Activated T-helper 1 cell treated with anti-CD3 and anti-CD28 coated beads, Interleukin-12 subunit alpha, Interleukin-12 subunit beta, Interleukin-2, Interleukin-4 antibody, amounts not matched to agents 30 ng/mL and 10 ng/mL and 1 ng/mL, durations not matched to agents 14 hours and 24 hours and 36 hours (primary cell): ENCODE data around the gene CAMSAP2. TPM values are rescaled to one million over a fixed set of nuclear protein-coding genes. Genes with fewer than 3 reads are reported as not detected.

Experiments used
- DNase-seq: peaks from one replicate; pipeline ENCODE4 v3.0.0; 2021; ENCODE audit warnings: low spot score
- H3K27ac Mint-ChIP-seq: one replicate; pipeline ENCODE4 v1.8.0; 2021; ENCODE audit warnings: mild to moderate bottlenecking, mixed read lengths
- H3K27me3 Mint-ChIP-seq: one replicate; pipeline ENCODE4 v1.8.0; 2022; ENCODE audit warnings: mild to moderate bottlenecking, moderate library complexity, mixed read lengths; ENCODE audit not compliant: insufficient read depth
- H3K36me3 Mint-ChIP-seq: one replicate; pipeline ENCODE4 v1.8.0; 2021; ENCODE audit warnings: low read depth, mixed read lengths
- H3K4me1 Mint-ChIP-seq: one replicate; pipeline ENCODE4 v1.8.0; 2021; ENCODE audit warnings: low read depth, mixed read lengths
- H3K4me3 Mint-ChIP-seq: one replicate; pipeline ENCODE4 v1.8.0; 2021; ENCODE audit warnings: mild to moderate bottlenecking, moderate library complexity, mixed read lengths
- H3K9me3 Mint-ChIP-seq: one replicate; pipeline ENCODE4 v1.8.0; 2021; ENCODE audit warnings: mixed read lengths
- intact Hi-C: fragments of 100-400 bp; cut with micrococcal nuclease; formaldehyde crosslinking; loops from one replicate; pipeline ENCODE4 v1.15.1; 2024
- total RNA-seq: library from RNA; stranded (reverse); gene quantifications from 2 replicates; pipeline ENCODE4 v1.2.3, GENCODE V29; 2022

CAMSAP2 gene, protein sequence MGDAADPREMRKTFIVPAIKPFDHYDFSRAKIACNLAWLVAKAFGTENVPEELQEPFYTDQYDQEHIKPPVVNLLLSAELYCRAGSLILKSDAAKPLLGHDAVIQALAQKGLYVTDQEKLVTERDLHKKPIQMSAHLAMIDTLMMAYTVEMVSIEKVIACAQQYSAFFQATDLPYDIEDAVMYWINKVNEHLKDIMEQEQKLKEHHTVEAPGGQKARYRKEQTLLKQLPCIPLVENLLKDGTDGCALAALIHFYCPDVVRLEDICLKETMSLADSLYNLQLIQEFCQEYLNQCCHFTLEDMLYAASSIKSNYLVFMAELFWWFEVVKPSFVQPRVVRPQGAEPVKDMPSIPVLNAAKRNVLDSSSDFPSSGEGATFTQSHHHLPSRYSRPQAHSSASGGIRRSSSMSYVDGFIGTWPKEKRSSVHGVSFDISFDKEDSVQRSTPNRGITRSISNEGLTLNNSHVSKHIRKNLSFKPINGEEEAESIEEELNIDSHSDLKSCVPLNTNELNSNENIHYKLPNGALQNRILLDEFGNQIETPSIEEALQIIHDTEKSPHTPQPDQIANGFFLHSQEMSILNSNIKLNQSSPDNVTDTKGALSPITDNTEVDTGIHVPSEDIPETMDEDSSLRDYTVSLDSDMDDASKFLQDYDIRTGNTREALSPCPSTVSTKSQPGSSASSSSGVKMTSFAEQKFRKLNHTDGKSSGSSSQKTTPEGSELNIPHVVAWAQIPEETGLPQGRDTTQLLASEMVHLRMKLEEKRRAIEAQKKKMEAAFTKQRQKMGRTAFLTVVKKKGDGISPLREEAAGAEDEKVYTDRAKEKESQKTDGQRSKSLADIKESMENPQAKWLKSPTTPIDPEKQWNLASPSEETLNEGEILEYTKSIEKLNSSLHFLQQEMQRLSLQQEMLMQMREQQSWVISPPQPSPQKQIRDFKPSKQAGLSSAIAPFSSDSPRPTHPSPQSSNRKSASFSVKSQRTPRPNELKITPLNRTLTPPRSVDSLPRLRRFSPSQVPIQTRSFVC (N-terminal part only)
- 0.83 and 1.3 TPM in 2 replicates for total RNA-seq

DNA sequence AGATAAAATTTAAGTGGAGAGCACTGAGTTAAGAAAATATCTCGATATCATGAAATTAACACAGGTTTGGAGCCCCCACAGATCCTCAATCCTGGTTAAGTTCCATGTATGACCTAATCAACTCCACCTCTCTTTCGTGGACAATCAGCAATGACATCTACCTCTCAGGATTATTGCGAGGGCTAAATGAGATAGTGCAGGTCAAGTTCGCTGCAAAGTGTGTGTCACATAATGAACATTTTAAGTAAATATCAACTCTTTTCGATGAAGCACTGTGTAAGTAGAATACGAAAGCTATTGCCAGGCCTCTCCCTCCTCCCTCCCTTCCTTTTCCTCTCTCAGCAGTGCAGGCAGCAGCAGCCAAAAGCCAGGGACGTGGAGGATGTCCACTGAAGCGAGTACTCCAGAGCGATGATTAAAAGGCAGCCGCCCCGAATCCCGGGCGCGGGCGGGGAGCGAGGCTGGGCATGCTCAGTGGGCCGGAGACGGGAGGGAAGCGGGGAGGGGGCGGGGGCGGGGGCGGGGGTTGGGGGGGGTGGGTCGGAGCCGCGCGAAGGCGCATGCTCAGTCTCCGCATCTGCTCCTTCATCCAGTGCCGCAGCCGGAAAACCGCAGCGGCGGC lies at the start of gene CAMSAP2:
CAMSAP2 (plus strand) TSS at position 567 of the 622 bp plus-strand sequence. CDS start 935 bp downstream, outside the sequence.
- no peaks in the 10 kb centered on the region for H3K9me3 Mint-ChIP-seq
- H3K27ac Mint-ChIP-seq: peak within 1 kb of the TSS; percentile 80
- H3K4me1 Mint-ChIP-seq: peaks cover 23% of the 10 kb centered on the region
- DNase-seq: peak; percentile 52
- H3K27me3 Mint-ChIP-seq: peaks cover 40% of the 10 kb centered on the region
- H3K36me3 Mint-ChIP-seq: no peaks in the 10 kb centered on the region
- H3K4me3 Mint-ChIP-seq: peak within 1 kb of the TSS; percentile 91
- intact Hi-C loops: loop anchor here (2.0 kb wide), 1 partner anchor 110 kb away; no protein-coding TSS in a partner anchor

DNA sequence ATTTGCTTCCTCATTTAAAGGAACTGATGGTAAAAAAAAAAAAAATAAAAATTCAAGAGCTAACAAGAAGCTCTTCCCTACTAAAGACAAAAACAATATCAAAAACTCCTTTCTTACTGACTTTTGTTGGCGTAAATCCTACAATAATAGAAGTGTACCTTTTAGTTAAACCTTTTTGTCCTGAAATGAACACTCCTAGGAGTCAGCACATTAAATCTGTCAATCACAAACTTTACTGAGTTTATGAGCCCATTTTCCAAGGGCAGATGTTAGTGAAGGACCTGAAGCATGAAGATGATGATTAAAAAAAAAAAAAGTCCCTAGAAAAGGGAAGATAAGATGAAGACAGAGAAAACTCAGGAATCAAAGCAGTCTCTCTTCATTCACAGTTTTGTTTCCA lies 46.4 kb upstream of the CAMSAP2 start:
- H3K4me1 Mint-ChIP-seq: no peaks in the 10 kb centered on the region
- H3K27me3 Mint-ChIP-seq: peaks cover 27% of the 10 kb centered on the region
- no peak for DNase-seq
- no peak overlapping the region for H3K4me3 Mint-ChIP-seq
- H3K36me3 Mint-ChIP-seq: no peaks in the 10 kb centered on the region
- H3K27ac Mint-ChIP-seq: no peak overlapping the region
- intact Hi-C loops: no loop called here
- H3K9me3 Mint-ChIP-seq: no peaks in the 10 kb centered on the region

DNA sequence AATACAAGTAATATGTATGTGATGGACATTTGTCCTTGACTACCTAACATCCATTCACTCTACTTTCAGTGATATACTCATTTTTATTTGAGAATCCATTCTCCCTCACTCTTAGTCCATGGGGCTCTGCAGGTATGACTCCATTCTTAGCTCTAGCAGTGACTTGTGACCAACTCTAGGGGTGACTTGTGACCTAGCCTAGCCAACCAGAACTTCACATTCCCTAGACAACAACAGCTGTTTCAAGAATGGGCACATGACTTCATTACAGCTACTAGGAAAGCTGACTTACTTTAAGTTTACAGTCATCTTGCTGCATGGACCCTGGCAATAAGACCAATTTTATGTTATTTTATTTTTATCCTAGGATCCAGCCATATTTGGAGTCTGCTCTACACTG lies 45.4 kb upstream of the CAMSAP2 start:
- Mint-ChIP-seq H3K4me3 (no peak overlapping the region), H3K36me3 (no peaks in the 10 kb centered on the region), H3K4me1 (no peaks in the 10 kb centered on the region), H3K9me3 (no peaks in the 10 kb centered on the region), H3K27me3 (peaks cover 31% of the 10 kb centered on the region), H3K27ac (no peak overlapping the region)
- intact Hi-C loops: no loop called here
- DNase-seq: no peak

DNA sequence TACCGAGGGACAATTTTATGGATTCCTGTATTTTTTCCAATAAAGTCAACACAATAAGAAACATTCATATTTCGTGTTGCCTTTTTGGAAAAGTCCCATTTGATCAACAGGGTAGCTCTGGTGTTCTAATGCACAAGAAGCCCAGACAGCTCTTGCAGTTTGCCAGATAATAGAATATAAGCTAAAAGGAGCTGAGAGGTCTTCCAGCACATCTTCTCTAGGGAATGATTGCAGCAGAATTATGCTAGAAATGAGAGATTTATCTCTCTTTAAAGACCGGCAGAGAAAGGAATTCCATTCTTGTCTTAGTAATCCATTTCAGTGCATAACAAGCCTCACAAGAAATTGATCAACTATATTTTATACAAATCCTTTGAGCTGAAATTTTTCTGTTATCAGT lies 44.0 kb upstream of the CAMSAP2 start:
- Mint-ChIP-seq H3K36me3 (no peaks in the 10 kb centered on the region), H3K4me3 (no peak overlapping the region), H3K27me3 (peaks cover 36% of the 10 kb centered on the region), H3K27ac (no peak overlapping the region), H3K9me3 (no peaks in the 10 kb centered on the region), H3K4me1 (no peaks in the 10 kb centered on the region)
- DNase-seq: no peak
- intact Hi-C loops: no loop called here

DNA sequence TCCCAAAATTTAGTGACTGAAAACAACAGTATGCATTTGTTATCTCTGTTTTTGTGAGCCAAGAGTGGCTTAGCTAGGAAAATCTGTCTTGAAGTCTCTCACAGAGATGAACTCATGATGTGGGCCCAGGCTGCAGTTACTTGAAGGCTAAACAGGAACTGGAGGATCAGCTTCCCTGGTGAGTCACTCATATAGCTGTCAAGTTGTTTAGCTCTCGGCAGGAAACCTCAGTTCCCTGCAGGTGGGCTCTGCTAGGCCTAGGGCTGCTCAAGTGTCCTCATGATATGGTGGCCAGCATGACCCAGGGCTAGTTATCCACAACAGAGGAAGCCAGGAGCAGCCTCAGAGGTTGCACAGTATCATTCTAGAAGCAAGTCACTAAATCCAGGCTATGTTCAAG lies 38.8 kb upstream of the CAMSAP2 start:
- H3K4me1 Mint-ChIP-seq: no peaks in the 10 kb centered on the region
- no peak for DNase-seq
- no peaks in the 10 kb centered on the region for H3K9me3 Mint-ChIP-seq
- H3K36me3 Mint-ChIP-seq: no peaks in the 10 kb centered on the region
- H3K27ac Mint-ChIP-seq: no peak overlapping the region
- peaks cover 29% of the 10 kb centered on the region for H3K27me3 Mint-ChIP-seq
- intact Hi-C loops: no loop called here
- no peak overlapping the region for H3K4me3 Mint-ChIP-seq

DNA sequence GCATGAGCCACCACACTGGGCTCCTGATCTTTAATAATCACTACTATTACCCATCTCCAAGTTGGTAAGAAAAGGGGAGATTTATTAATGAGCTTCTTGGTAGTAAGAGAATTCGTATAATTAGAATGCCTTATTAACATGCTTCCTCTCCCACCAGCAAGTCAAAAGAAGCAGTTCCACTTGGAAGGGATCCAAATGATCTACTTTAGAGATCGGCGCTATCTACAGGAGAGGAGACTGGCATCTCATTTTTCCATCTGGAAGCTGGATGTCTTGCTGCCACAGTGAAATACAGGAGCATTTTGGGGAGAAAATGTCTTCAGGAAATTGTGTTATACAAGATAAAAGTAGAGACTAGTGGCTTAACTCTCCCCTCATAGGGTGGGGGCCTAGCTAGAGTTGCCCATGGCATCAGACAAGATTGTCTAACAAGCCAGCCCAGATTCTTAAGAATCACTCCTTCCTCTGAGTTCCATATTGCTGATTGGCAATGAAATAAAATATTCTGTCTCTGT lies 33.6 kb upstream of the CAMSAP2 start:
- H3K36me3 Mint-ChIP-seq: no peaks in the 10 kb centered on the region
- DNase-seq: no peak
- no peaks in the 10 kb centered on the region for H3K9me3 Mint-ChIP-seq
- no peaks in the 10 kb centered on the region for H3K4me1 Mint-ChIP-seq
- H3K4me3 Mint-ChIP-seq: no peak overlapping the region
- H3K27ac Mint-ChIP-seq: no peak overlapping the region
- H3K27me3 Mint-ChIP-seq: peaks cover 18% of the 10 kb centered on the region
- intact Hi-C loops: no loop called here

DNA sequence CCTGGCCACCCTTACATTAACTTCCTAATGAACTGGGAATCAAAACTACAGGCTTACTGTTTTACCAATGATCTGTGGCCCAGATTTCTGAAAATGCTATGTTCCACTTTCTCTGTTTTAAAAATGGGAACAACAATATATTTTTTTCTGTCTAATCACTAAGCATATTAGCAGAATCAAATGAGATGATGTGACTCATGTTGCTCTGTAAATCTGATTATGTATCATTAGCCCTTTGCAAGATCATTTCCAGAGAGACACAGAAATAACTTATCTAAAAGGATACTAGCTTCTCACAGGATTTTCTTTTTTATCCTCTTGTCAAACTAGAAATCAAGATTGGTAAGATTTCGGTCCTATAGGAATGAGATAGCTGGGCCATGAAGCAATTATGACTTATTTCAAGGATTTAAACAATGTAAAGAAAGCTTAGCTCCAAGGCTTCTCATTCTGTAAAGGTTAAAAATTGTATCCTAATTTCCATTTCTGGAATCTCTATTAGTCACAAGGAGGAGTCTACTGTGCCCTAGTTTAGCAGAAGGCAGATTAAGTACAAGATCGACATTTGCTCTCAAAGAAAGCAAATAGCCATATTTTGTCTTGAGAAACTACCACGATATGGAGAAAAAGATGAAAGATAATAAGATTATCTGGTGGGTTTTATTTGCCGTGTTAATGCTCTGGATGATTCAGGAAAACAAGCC lies 32.4 kb upstream of the CAMSAP2 start:
- DNase-seq: no peak
- Mint-ChIP-seq H3K27me3 (peaks cover 14% of the 10 kb centered on the region), H3K4me3 (no peak overlapping the region), H3K9me3 (no peaks in the 10 kb centered on the region), H3K36me3 (no peaks in the 10 kb centered on the region), H3K27ac (no peak overlapping the region), H3K4me1 (no peaks in the 10 kb centered on the region)
- intact Hi-C loops: no loop called here

DNA sequence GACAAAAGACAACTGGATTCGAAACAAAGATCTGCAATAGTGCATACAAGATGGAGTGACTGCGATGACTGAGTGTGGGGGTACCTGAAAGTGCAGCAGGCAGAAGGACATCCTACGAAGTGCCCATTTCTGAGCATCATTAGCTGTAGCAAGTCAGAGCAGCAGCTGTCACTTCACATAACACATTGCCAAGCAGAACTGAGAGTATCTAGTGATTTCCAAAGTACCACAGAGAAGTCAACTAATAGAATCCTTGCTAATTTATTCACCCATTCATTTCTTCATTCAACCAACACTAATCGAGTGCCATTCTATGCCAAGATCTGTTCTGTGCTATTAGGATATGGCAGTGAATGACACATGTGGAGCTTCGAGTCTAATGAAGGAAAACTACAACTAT lies 31.6 kb upstream of the CAMSAP2 start:
- DNase-seq: no peak
- Mint-ChIP-seq H3K27me3 (peaks cover 9% of the 10 kb centered on the region), H3K4me3 (no peak overlapping the region), H3K4me1 (no peaks in the 10 kb centered on the region), H3K9me3 (no peaks in the 10 kb centered on the region), H3K27ac (no peak overlapping the region), H3K36me3 (no peaks in the 10 kb centered on the region)
- intact Hi-C loops: no loop called here

DNA sequence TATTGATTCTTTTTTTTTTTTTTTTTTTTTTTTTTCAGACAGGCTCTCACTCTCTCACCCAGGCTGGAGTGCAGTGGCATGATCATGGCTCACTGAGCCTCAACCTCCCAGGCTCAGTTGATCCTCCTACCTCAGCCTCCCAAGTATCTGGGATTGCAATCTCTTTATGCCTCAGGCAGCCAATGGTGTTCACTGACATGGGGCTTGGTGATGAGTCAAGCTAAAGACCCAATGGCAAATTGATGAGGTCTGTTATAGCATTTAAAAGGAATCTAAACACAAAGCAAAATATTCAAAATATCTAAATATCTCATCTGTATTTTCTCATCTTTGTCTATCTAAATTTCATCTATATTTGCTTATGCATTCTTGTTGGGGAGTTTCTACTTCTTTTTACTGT lies 30.5 kb upstream of the CAMSAP2 start:
- DNase-seq: no peak
- intact Hi-C loops: no loop called here
- no peaks in the 10 kb centered on the region for H3K9me3 Mint-ChIP-seq
- H3K4me1 Mint-ChIP-seq: no peaks in the 10 kb centered on the region
- H3K27ac Mint-ChIP-seq: no peak overlapping the region
- peaks cover 3% of the 10 kb centered on the region for H3K27me3 Mint-ChIP-seq
- H3K4me3 Mint-ChIP-seq: no peak overlapping the region
- H3K36me3 Mint-ChIP-seq: no peaks in the 10 kb centered on the region

DNA sequence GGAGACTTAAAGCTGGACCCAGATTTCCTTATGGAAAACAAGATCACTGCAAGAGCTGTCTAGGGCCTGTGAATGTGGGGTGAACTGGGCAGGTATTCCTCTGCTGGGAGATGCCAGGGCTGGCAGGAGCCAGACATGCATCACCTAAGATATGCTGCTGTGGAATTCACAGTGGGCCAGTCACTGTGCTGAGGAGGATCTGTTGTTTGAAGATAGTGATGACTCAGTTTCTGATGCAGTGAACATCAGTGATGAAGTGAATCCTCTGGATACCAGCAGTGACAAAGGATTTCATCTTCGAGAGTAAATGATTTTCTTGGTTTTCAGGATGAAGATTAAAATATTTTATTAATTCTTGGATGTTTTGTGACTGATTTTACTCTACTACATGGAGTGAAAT lies 29.9 kb upstream of the CAMSAP2 start:
- DNase-seq: no peak
- Mint-ChIP-seq H3K36me3 (no peaks in the 10 kb centered on the region), H3K9me3 (no peaks in the 10 kb centered on the region), H3K27ac (no peak overlapping the region), H3K4me3 (no peak overlapping the region), H3K4me1 (no peaks in the 10 kb centered on the region), H3K27me3 (peaks cover 3% of the 10 kb centered on the region)
- intact Hi-C loops: no loop called here

DNA sequence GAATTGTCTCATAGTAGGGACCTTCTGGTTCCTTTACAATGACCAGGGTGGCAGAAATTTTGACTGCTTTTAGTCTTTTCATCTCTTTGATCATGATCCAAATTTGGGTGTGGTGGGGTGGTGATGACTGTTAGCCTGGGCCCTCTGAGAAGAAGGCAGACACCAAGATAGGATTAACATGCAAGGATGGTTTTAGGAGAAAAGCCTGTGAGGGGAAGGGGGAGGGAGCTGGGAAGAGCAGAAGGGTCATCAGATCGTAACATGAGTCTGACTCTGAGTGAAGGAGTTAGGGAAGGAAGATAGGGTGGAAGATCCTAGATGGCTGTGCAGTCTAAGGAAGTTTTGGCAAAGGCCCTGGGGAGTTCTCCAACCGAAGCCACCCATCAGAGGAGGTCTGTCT lies 28.5 kb upstream of the CAMSAP2 start:
- Mint-ChIP-seq H3K4me3 (no peak overlapping the region), H3K36me3 (no peaks in the 10 kb centered on the region)

DNA sequence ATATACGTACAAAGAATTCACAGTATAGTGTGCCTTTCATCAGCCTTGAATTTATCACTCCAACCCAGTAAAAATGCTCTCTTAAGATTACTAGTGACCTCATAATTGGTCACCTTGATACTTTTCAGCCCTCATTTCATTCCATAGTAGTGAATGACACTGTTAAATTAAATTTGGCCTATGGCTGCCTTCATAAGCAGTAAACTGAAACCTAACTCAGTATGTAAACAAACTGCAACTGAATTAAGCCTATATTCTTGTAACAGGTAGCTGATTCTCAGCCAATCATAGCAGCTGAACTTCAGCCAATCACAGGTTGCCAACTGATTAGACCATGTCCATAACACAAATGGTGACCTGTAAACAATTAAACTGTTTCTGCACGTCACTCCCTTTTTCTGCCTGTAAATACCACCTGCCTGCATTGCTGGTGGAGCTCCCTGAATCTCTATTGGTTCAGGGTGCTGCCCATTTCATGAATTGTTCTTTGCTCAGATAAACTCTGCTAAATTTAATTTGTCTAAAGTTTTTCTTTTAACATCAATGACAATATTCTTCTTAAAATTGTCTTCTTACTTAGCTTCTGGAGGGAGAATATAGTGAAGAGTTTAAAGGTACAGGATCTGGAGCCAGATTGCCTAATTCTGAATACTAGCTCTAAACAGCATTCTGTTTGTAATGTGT lies 24.0 kb upstream of the CAMSAP2 start:
- intact Hi-C loops: no loop called here
- Mint-ChIP-seq H3K9me3 (no peaks in the 10 kb centered on the region), H3K4me3 (no peak overlapping the region), H3K27me3 (peaks cover 18% of the 10 kb centered on the region), H3K4me1 (no peaks in the 10 kb centered on the region), H3K27ac (no peak overlapping the region), H3K36me3 (no peaks in the 10 kb centered on the region)
- DNase-seq: no peak

More for the DNA sequence above, 28.5 kb upstream of the CAMSAP2 start:
- DNase-seq: no peak
- H3K4me1 Mint-ChIP-seq: no peaks in the 10 kb centered on the region
- intact Hi-C loops: no loop called here
- peaks cover 5% of the 10 kb centered on the region for H3K27me3 Mint-ChIP-seq
- H3K9me3 Mint-ChIP-seq: no peaks in the 10 kb centered on the region
- H3K27ac Mint-ChIP-seq: no peak overlapping the region
